IPS-20b (cell line): ENCODE measurements around the gene XRCC3.
"Not testable (repeated sequence)": the region's sequence is repeated elsewhere in the genome, so short reads cannot be mapped to it uniquely, and the experiment has no call there.

Experiments
- H3K27ac ChIP-seq: one replicate; pipeline ENCODE4 v1.5.1; 2013; ENCODE audit warnings: low read length
- H3K27me3 ChIP-seq: 2 replicates; pipeline ENCODE4 v1.6.1; 2013; ENCODE audit warnings: mild to moderate bottlenecking, low read length, inconsistent platforms; ENCODE audit not compliant: insufficient read depth
- H3K36me3 ChIP-seq: 2 replicates; pipeline ENCODE4 v1.6.1; 2013; ENCODE audit warnings: low read depth, mild to moderate bottlenecking, inconsistent platforms, low read length, moderate library complexity; ENCODE audit not compliant: insufficient read depth
- H3K4me1 ChIP-seq: 2 replicates; pipeline ENCODE4 v1.6.1; 2013; ENCODE audit warnings: mild to moderate bottlenecking, control low read depth, inconsistent platforms, low read length, moderate library complexity; ENCODE audit not compliant: insufficient read depth
- H3K4me3 ChIP-seq: 2 replicates; pipeline ENCODE4 v1.5.1; 2013; ENCODE audit warnings: mild to moderate bottlenecking, low read length, inconsistent platforms
- H3K9ac ChIP-seq: 2 replicates; pipeline ENCODE4 v1.6.1; 2013; ENCODE audit warnings: low read depth, mild to moderate bottlenecking, inconsistent platforms, low read length, moderate library complexity
- H3K9me3 ChIP-seq: 2 replicates; pipeline ENCODE4 v1.6.1; 2013; ENCODE audit warnings: mild to moderate bottlenecking, low read depth, low read length, inconsistent platforms; ENCODE audit not compliant: insufficient read depth

Gene XRCC3

DNA sequence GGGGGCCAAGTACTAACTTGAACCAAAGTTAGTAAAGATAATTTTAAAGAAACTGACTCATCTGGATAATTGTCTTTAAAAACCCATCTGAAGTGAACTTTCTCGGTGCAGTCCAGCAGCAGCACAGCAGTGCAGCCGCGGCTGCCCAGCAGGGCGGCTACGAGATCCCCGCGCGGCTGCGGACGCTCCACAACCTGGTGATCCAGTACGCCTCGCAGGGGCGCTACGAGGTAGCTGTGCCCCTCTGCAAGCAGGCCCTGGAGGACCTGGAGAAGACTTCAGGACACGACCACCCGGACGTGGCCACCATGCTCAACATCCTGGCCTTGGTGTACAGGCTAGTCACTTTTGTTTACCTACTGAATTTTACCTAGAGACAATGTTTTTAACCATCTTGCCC lies 52.7 kb downstream of the XRCC3 start:
- no peak overlapping the region for H3K27ac ChIP-seq
- H3K9me3 ChIP-seq, result no peaks in the 10 kb centered on the region
- no peaks in the 10 kb centered on the region for H3K27me3 ChIP-seq
- peaks cover 79% of the 10 kb centered on the region for H3K36me3 ChIP-seq
- H3K4me1 ChIP-seq, result no peaks in the 10 kb centered on the region
- no peak overlapping the region for H3K4me3 ChIP-seq
- no peak overlapping the region for H3K9ac ChIP-seq

DNA sequence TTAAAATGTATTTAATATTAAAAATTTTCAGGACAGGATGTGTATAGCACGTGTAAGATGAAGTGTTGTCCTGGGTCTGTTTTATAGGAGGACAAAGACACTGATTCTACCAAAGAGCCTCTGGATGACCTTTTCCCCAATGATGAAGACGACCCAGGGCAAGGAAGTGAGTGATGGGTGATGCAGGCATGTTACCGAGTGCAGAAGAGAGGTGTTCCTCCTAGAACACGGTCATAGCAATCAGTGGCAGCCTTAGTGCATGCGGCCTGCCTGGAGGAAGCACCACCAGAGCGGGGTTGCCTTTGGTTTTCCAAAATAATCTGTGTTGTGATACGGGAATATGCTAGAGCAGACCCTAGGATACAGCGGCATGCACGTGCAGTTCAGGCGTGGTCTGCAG lies 53.2 kb downstream of the XRCC3 start:
- Histone ChIP-seq H3K27ac (no peak overlapping the region), H3K27me3 (no peaks in the 10 kb centered on the region), H3K4me3 (no peak overlapping the region), H3K9ac (no peak overlapping the region), H3K4me1 (no peaks in the 10 kb centered on the region), H3K36me3 (peaks cover 79% of the 10 kb centered on the region), H3K9me3 (no peaks in the 10 kb centered on the region)

DNA sequence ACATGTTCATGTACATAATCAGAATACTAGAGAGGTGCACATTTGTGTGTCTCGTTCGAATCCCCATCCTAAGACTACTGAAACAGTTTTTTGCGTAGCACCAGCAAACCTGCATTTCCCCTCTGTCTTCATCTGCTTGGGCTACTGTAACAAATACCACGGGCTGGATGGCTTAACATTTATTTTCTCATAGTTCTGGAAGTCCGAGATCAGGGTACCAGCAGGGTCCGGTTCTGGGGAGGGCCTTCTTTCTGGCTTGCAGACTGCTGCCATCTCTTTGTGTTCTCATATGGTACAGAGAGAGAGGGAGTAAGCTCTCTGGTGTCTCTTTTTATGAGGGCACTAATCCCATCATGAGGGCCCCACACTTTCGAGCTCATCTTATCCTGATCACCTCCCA lies 55.6 kb downstream of the XRCC3 start:
- Histone ChIP-seq H3K4me3 (no peak overlapping the region), H3K27ac (no peak overlapping the region), H3K4me1 (no peaks in the 10 kb centered on the region), H3K9me3 (no peaks in the 10 kb centered on the region), H3K27me3 (no peaks in the 10 kb centered on the region), H3K36me3 (peaks cover 90% of the 10 kb centered on the region), H3K9ac (no peak overlapping the region)

- Histone ChIP-seq H3K27ac (no peak overlapping the region), H3K4me3 (no peak overlapping the region), H3K9ac (no peak overlapping the region), H3K4me1 (no peaks in the 10 kb centered on the region), H3K9me3 (no peaks in the 10 kb centered on the region), H3K27me3 (no peaks in the 10 kb centered on the region), H3K36me3 (peaks cover 82% of the 10 kb centered on the region)
These were observed 57.8 kb downstream of the XRCC3 start for GRCh38 chr14:103657471-103657870.

DNA sequence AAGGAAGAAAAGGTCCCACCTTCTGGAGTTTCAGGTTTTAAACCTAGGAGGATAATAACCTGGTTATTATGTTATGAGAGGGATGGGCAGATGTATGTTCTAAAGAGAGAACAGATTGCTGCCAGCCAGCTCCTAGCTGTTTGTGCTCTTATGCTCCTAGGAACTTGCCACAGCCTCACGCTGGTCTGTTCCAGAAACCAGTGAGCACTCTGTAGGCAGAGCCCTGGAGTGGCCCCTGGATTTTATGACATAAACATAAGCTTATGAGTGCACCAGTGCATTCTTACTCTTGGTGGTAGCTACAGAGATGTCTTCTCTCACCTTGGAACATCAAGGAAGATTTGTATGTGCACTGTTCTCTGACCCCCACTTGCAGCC lies 58.5 kb downstream of the XRCC3 start:
- no peaks in the 10 kb centered on the region for H3K4me1 ChIP-seq
- H3K27ac ChIP-seq, result no peak overlapping the region
- H3K9ac ChIP-seq, result no peak overlapping the region
- H3K27me3 ChIP-seq, result no peaks in the 10 kb centered on the region
- peaks cover 75% of the 10 kb centered on the region for H3K36me3 ChIP-seq
- no peaks in the 10 kb centered on the region for H3K9me3 ChIP-seq
- no peak overlapping the region for H3K4me3 ChIP-seq

DNA sequence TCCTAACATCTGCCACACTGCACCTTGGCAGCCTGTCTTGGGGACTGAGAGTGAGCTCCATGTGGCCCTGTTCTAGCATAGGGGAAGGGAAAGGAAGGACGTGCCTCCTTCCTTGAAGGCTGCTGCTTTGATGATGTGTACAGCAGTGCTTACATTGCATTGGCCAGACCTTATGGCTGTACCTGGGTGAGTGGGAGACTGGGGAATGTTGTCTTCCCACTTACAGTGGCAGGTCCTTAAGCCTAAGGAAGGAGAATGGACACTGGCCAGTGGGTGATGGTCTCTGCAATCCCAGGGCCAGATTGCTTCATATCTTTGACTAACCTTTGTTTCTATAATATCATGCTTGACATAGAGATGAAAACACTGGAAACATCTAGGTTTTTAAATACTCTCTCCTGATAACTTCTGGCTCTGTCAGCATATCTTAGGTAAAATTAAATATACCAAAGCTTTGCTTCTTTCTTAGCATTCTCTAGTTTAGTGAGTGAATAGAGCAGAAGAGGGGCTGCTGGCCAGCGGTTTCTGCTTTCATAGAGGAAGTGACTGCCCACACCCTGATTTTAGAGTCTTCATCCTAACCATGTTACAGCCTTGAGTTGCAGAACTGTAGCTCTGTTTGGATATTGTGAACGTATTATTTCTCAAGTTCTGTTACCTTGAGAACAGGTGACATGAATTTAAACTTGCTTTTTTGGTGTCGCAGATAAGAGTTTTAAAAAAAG lies 59.1 kb downstream of the XRCC3 start:
- H3K4me1 ChIP-seq, result no peaks in the 10 kb centered on the region
- peaks cover 70% of the 10 kb centered on the region for H3K36me3 ChIP-seq
- H3K9me3 ChIP-seq, result no peaks in the 10 kb centered on the region
- no peak overlapping the region for H3K4me3 ChIP-seq
- no peaks in the 10 kb centered on the region for H3K27me3 ChIP-seq
- no peak overlapping the region for H3K27ac ChIP-seq
- no peak overlapping the region for H3K9ac ChIP-seq

DNA sequence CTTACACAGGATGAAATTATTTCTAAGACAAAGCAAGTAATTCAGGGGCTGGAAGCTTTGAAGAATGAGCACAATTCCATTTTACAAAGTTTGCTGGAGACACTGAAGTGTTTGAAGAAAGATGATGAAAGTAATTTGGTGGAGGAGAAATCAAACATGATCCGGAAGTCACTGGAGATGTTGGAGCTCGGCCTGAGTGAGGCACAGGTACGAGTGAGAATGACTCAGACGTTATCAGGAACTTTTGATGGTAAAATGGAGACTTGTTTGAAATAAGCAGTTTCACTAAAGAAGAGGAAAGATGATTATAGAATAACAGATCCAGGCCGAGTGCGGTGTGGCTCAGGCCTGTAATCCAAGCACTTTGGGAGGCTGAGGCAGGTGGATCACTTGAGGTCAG lies 60.6 kb downstream of the XRCC3 start:
- H3K36me3 ChIP-seq, result peaks cover 54% of the 10 kb centered on the region
- no peak overlapping the region for H3K4me3 ChIP-seq
- no peaks in the 10 kb centered on the region for H3K9me3 ChIP-seq
- no peaks in the 10 kb centered on the region for H3K27me3 ChIP-seq
- no peak overlapping the region for H3K27ac ChIP-seq
- no peak overlapping the region for H3K9ac ChIP-seq
- H3K4me1 ChIP-seq, result no peaks in the 10 kb centered on the region

- Histone ChIP-seq H3K9me3 (no peaks in the 10 kb centered on the region), H3K27me3 (no peaks in the 10 kb centered on the region), H3K4me3 (no peak overlapping the region), H3K9ac (no peak overlapping the region), H3K4me1 (no peaks in the 10 kb centered on the region), H3K36me3 (peaks cover 50% of the 10 kb centered on the region), H3K27ac (no peak overlapping the region)
These were observed 61.4 kb downstream of the XRCC3 start for GRCh38 chr14:103653805-103654204.

GRCh38 chr14:103653336-103653735 lies 61.9 kb downstream of the XRCC3 start:
- H3K4me1 ChIP-seq, H3K9ac ChIP-seq, H3K4me3 ChIP-seq, H3K27me3 ChIP-seq, H3K9me3 ChIP-seq, H3K27ac ChIP-seq: not testable (repeated sequence)
- peaks cover 50% of the 10 kb centered on the region for H3K36me3 ChIP-seq

DNA sequence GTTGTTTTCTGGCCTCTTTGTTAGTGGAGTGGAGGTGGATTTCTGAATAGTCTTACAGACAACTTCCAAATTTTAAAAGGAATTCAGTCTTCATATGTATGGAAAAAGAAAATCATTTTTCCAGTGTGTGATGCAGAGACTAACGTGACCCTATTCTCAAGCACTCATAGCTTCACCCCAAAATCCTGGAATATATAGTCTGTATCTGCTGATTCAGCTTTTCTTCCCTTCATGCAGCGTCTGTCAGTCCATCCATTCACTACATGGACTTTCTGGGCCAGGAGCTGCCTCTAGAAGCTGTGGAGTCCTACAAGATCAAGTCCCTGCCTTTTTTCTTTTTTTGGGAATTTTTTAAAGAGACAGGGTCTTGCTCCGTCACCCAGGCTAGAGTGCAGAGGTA lies 62.4 kb downstream of the XRCC3 start:
- H3K27me3 ChIP-seq, result no peaks in the 10 kb centered on the region
- no peak overlapping the region for H3K4me3 ChIP-seq
- H3K36me3 ChIP-seq, result peaks cover 45% of the 10 kb centered on the region
- no peaks in the 10 kb centered on the region for H3K9me3 ChIP-seq
- no peak overlapping the region for H3K27ac ChIP-seq
- no peaks in the 10 kb centered on the region for H3K4me1 ChIP-seq
- no peak overlapping the region for H3K9ac ChIP-seq

DNA sequence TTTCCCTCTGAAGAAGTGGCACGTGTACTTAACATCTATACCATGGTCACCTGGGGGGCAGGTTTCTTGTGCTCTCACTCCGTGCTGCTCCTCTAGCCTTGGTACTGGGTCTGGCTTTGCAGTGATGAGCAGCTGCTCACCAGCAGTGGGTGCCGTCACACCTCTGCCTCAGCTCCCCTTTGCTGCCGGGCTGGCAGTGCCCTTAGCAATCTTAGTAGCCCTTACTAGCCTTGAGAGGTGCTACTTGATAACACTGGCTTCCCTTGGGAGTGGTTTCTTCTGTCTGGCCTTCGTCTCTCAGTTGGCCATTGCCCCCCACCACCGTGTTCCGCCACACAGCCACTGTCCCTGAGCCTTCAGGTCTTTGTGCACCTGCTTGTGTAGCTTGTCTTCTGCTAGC lies 63.7 kb downstream of the XRCC3 start:
- Histone ChIP-seq H3K4me1 (no peaks in the 10 kb centered on the region), H3K27me3 (no peaks in the 10 kb centered on the region), H3K9ac (no peak overlapping the region), H3K4me3 (no peak overlapping the region), H3K9me3 (no peaks in the 10 kb centered on the region), H3K27ac (no peak overlapping the region), H3K36me3 (peaks cover 33% of the 10 kb centered on the region)

DNA sequence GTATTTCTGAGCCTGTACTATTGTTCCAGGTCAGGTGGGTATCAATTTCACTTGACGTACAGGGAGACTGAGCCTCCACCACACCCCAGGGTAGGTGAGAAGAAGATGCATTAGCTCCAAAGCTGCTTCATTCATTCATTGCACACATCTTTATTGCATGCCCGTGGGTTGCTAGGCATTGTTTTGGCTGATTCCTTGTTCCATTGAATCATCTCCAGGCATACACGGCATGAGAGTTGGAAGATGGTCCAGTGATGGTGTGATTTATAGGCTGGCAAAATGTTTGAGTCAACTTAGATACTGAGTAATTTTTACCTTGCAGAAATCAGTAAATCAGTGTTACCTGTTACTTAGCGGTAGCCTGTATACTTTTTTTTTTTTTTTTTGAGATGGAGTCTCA lies 65.0 kb downstream of the XRCC3 start:
- peaks cover 19% of the 10 kb centered on the region for H3K36me3 ChIP-seq

More for the DNA sequence above, 65.0 kb downstream of the XRCC3 start:
- H3K27ac ChIP-seq, result no peak overlapping the region
- no peak overlapping the region for H3K4me3 ChIP-seq
- H3K9me3 ChIP-seq, result no peaks in the 10 kb centered on the region
- H3K4me1 ChIP-seq, result no peaks in the 10 kb centered on the region
- H3K27me3 ChIP-seq, result no peaks in the 10 kb centered on the region
- no peak overlapping the region for H3K9ac ChIP-seq
